Stomach (tissue), 9 donors: ENCODE data around the gene FAM120B. TPM values are rescaled to one million over a fixed set of nuclear protein-coding genes. Genes with fewer than 3 reads are reported as not detected.
A peak's percentile ranks its signal among the peaks of the same experiment; 100 is the strongest.

ENCODE experiments used
- DNase-seq, 2 donors: peaks; one replicate each; pipeline versions ENCODE4 v3.0.0 to v3.0.0-alpha.2; 2013 to 2019
- H3K27ac ChIP-seq, 5 donors: fragments of 200-600 bp in 4 of 5; sonication (generic) in 4 of 5; one replicate each; pipeline ENCODE4 v1.5.1; 2013 to 2019; ENCODE audit warnings: mild to moderate bottlenecking in 1 of 5, moderate library complexity in 1 of 5
- H3K27me3 ChIP-seq, 3 donors: fragments of 200-600 bp; sonication (generic); one replicate each; pipeline ENCODE4 v1.5.1; 2017 to 2019; ENCODE audit warnings: mixed run types in 1 of 3
- H3K36me3 ChIP-seq, 4 donors: fragments of 200-600 bp; sonication (generic); 1 replicate in 3 of 4; 2 replicates in 1 of 4; pipeline ENCODE4 v1.5.1; 2016 to 2019
- H3K4me1 ChIP-seq, 4 donors: fragments of 200-600 bp; sonication (generic); one replicate each; pipeline ENCODE4 v1.5.1; 2016 to 2019
- H3K4me3 ChIP-seq, 4 donors: fragments of 200-600 bp; sonication (generic) in 3 of 4; one replicate each; pipeline ENCODE4 v1.5.1; 2016 to 2019; ENCODE audit warnings: mild to moderate bottlenecking in 1 of 4
- H3K9me3 ChIP-seq, 4 donors: fragments of 200-600 bp; sonication (generic); one replicate each; pipeline ENCODE4 v1.5.1; 2016 to 2019
- EP300 ChIP-seq: sonication (generic); formaldehyde crosslinking; IDR thresholded peaks from one replicate; pipeline ENCODE4 v1.6.1; 2017; ENCODE audit warnings: antibody characterized with exemption
- POLR2A ChIP-seq, 4 donors: fragments of 450-650 bp; IDR thresholded peaks; one replicate each; pipeline ENCODE4 v1.6.1; 2016; ENCODE audit warnings: antibody characterized with exemption in 4 of 4, control low read depth in 2 of 4, mild to moderate bottlenecking in 1 of 4, moderate library complexity in 1 of 4
- POLR2AphosphoS5 ChIP-seq, 3 donors: sonication (generic); formaldehyde crosslinking; IDR thresholded peaks; one replicate each; pipeline ENCODE4 v1.6.1; 2016; ENCODE audit warnings: antibody characterized with exemption in 3 of 3
- WGBS, 5 donors: extraction: QIAGEN DNeasy Blood & Tissue Kit in 3 of 5; methylation state at CpG; one replicate each; pipeline versions ENCODE4 v1.1.5 to v1.1.7; 2013 to 2018; 5-methylcytosine and 5-hydroxymethylcytosine counted together
- intact Hi-C: fragments of 100-400 bp; cut with DNase I; formaldehyde crosslinking; loops from one replicate; pipeline ENCODE4 v1.15.1; 2023; ENCODE audit warnings: low total_unique reads
- polyA plus RNA-seq, 3 donors: library from polyadenylated mRNA; stranded (reverse); fragments of 200-250 nt; gene quantifications; one replicate each; pipeline ENCODE4 v1.2.3, GENCODE V29; 2013
- total RNA-seq, 5 donors: library from RNA; depleted of rRNA; stranded (reverse); fragments of >200 nt; gene quantifications; one replicate each; pipeline versions ENCODE4 v1.1.0 to v1.2.3, GENCODE V29; 2014 to 2016
- TF ChIP-seq, protein P1 (sequence below), 7 experiments: fragments of 450-650 bp in 4 of 7; fragments of 200-600 bp in 3 of 7; sonication (generic) in 3 of 7; IDR thresholded peaks; one replicate each; pipeline ENCODE4 v1.5.1; 2016 to 2019; ENCODE audit warnings: antibody characterized with exemption in 7 of 7, control low read depth in 2 of 7, mild to moderate bottlenecking in 1 of 7
- donor health status: healthy with polysubstance abuse.
- donor health status: Bipolar disorder and iron deficiency.
- donor health status: healthy.

The FAM120B gene
- total and polyA plus RNA-seq, 8 donors, result 6.4 to 66.5 (median 27.3) TPM

DNA sequence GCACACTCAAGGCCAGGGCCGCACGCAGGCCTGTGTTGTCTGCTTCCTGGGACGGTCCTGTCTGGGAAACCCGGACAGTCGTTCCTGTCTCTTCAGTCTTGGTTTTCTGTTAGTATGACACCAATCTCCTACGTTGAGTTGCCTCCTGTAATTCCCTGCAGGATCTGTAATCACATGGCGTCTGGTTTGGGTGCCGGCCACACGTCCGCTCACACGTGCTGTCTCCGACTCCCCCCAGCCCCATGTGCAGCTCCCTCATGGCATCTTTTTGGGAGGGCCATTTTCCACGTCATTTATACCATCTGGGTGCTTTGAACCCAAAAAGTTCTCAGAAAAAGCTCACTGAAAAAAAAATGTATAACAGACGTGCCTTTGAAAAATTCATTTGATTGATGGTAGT is 38.9 kb upstream of the FAM120B start:
- intact Hi-C loops, result no loop called here
- H3K4me1 ChIP-seq, result peaks cover 7 to 24% (median 18%) of the 10 kb centered on the region in 4 donors
- H3K4me3 ChIP-seq, result no peak overlapping the region
- H3K9me3 ChIP-seq, result no peaks in the 10 kb centered on the region
- no peaks in the 10 kb centered on the region for H3K36me3 ChIP-seq
- no peak for TF ChIP-seq POLR2A (IDR thresholded peaks at IDR 0.05)
- no peak for TF ChIP-seq POLR2AphosphoS5 (IDR thresholded peaks at IDR 0.05)
- TF ChIP-seq, protein P1, sequence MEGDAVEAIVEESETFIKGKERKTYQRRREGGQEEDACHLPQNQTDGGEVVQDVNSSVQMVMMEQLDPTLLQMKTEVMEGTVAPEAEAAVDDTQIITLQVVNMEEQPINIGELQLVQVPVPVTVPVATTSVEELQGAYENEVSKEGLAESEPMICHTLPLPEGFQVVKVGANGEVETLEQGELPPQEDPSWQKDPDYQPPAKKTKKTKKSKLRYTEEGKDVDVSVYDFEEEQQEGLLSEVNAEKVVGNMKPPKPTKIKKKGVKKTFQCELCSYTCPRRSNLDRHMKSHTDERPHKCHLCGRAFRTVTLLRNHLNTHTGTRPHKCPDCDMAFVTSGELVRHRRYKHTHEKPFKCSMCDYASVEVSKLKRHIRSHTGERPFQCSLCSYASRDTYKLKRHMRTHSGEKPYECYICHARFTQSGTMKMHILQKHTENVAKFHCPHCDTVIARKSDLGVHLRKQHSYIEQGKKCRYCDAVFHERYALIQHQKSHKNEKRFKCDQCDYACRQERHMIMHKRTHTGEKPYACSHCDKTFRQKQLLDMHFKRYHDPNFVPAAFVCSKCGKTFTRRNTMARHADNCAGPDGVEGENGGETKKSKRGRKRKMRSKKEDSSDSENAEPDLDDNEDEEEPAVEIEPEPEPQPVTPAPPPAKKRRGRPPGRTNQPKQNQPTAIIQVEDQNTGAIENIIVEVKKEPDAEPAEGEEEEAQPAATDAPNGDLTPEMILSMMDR (IDR thresholded peaks at IDR 0.05), result no peak
- no peak for TF ChIP-seq EP300
- H3K27ac ChIP-seq, result no peak overlapping the region
- 73 to 94% (median 86%) methylated on average over 14 of the region's 14 CpGs for WGBS, 5 donors
- peaks cover 0 to 5% (median 0%) of the 10 kb centered on the region in 3 donors for H3K27me3 ChIP-seq
- DNase-seq, result no peak

DNA sequence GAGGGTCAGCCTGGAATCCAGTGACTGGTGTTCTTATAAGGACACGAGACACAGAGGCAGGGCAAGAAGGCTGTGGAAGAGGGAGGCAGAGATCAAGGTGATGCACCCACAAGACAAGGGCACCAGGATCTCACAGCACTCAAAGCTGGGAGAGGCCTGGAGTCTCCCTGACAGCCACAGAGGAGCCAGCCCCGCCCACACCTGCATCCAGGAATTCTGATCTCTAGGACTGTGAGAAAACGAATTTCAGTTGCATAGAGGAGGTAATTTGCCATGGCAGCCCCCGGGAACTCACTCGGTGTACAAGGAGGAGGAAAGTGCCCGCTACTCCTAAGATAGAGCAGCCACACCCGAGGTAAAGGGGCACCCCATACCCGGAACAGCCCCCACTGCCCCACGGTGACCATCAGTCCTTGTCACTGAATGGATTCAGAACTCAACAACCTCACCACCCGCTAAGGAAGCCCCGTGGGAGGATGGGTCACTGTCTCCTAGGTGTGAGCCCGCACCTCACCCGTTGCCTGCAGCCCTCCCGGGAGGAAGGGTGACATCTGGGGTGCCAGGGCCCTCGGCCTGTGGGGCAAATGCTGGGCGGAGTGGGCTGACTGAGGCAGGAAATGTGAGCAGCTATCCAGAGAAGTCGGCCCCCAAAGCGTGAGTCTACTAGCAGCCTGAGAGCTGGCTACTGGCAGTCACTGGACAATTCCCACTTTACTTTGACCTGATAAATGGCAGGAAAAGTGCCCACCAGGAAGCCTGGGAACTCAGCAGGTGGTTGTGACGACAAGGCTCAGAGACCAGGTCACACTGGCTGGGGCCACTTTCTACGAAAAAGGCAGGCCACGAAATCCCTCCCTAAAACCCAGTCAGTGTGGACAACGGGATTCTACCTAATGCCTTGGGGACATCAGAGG is 38.1 kb upstream of the FAM120B start:
- intact Hi-C loops, result no loop called here
- Histone ChIP-seq H3K9me3 (no peaks in the 10 kb centered on the region), H3K27me3 (peaks cover 0 to 10% (median 0%) of the 10 kb centered on the region in 3 donors), H3K36me3 (no peaks in the 10 kb centered on the region), H3K4me1 (peaks cover 7 to 24% (median 18%) of the 10 kb centered on the region in 4 donors), H3K27ac (peak overlapping the region in 1 of 5 donors; percentile 43), H3K4me3 (no peak overlapping the region)
- TF ChIP-seq, protein P1 (IDR thresholded peaks at IDR 0.05), result no peak
- no peak for TF ChIP-seq POLR2A (IDR thresholded peaks at IDR 0.05)
- TF ChIP-seq EP300, result no peak
- no peak for TF ChIP-seq POLR2AphosphoS5 (IDR thresholded peaks at IDR 0.05)
- DNase-seq, result peak in 1 of 2 donors; percentile 64
- 85 to 92% (median 89%) methylated on average over 20 to 22 of the region's 22 CpGs for WGBS, 5 donors

DNA sequence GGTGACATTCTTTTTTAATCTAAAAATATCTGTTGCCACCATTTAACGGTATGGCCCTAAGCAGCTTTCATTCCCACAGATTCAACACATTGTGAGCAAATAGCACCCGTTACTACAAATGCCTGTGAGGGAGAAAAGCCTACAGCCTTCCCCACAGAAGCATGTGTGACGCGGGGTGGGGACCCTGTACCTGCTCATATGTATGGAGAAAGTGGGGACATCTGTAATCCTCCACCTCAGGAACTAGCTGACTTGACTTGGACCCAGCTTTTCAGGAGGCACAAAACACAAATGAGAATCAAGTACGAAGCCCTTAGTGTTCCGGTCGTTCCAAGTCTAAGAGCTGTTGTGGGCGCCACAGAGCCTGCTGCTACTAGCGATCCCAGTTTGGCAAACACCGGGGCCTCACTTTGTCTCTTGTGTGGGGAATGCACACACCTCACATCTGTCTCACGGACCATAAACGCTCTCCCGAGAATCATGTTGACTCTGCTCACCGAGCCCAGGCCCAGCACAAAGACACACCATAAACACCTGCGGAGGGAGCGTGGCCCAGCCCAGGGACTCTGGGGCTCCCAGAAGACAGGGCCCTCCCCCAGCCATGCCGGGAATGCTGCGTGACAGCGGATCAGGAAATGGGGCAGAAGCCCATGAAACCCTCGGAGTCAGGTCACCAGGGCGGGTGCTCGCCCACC is 37.3 kb upstream of the FAM120B start:
- H3K4me3 ChIP-seq, result no peak overlapping the region
- peak in 1 of 2 donors; percentile 58 for DNase-seq
- WGBS, 5 donors, result 51 to 81% (median 53%) methylated on average over 14 to 22 of the region's 22 CpGs
- no peaks in the 10 kb centered on the region for H3K9me3 ChIP-seq
- H3K27me3 ChIP-seq, result peaks cover 0 to 18% (median 0%) of the 10 kb centered on the region in 3 donors
- H3K4me1 ChIP-seq, result peaks cover 7 to 24% (median 18%) of the 10 kb centered on the region in 4 donors
- peak overlapping the region in 3 of 5 donors; percentile 43 to 59 (median 46) for H3K27ac ChIP-seq
- H3K36me3 ChIP-seq, result no peaks in the 10 kb centered on the region
- TF ChIP-seq POLR2A (IDR thresholded peaks at IDR 0.05) (no peak), EP300 (no peak), POLR2AphosphoS5 (IDR thresholded peaks at IDR 0.05) (no peak)
- TF ChIP-seq, protein P1 (IDR thresholded peaks at IDR 0.05), result no peak
- intact Hi-C loops, result no loop called here

DNA sequence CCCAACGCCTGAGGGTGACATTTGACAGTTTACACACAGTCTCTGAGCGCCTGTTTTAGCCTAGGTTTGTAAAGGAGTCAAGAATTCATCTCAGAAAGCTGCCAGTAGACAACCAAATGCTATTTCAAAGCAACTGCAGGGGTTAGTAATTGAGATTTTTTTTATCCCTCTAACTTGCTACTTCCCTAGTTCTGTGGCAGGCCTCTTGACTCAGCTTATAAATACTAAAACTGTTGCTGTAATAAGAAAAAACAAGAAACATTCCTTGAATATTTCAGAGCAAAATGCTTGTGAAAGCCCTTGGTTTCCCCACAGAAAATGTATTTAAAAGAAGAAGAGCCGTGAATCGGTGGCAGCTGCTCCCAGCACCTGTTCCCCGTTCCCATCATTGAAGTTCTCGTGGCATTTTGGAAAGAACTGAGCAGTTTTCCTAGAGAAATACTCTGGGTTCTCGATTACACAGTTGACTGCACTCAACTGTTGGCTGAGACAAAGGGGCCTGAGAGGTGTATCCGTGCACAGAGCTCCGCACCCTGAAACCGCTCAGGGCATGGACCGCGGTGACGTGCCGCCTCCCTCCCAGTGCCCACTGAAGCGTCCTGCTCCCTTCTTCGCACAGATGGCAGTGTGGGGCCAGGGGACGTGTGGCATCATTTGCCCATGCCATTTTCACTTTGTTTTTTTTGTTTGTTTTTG is 36.6 kb upstream of the FAM120B start:
- 77 to 84% (median 80%) methylated on average over 17 of the region's 17 CpGs for WGBS, 5 donors

More for the DNA sequence above, 36.6 kb upstream of the FAM120B start:
- no peaks in the 10 kb centered on the region for H3K9me3 ChIP-seq
- no peak overlapping the region for H3K4me3 ChIP-seq
- peak overlapping the region in 3 of 5 donors; percentile 43 to 59 (median 46) for H3K27ac ChIP-seq
- H3K27me3 ChIP-seq, result peaks cover 0 to 22% (median 0%) of the 10 kb centered on the region in 3 donors
- intact Hi-C loops, result no loop called here
- TF ChIP-seq EP300, result no peak
- TF ChIP-seq POLR2AphosphoS5 (IDR thresholded peaks at IDR 0.05), result no peak
- no peak for TF ChIP-seq POLR2A (IDR thresholded peaks at IDR 0.05)
- TF ChIP-seq, protein P1 (IDR thresholded peaks at IDR 0.05), result no peak
- H3K36me3 ChIP-seq, result no peaks in the 10 kb centered on the region
- no peak for DNase-seq
- peaks cover 7 to 23% (median 18%) of the 10 kb centered on the region in 4 donors for H3K4me1 ChIP-seq
